ENCODE data around the gene NAMPT.
"Not testable (repeated sequence)": the region's sequence is repeated elsewhere in the genome, so short reads cannot be mapped to it uniquely, and the experiment has no call there.

The NAMPT gene

GRCh38 chr7:106224797-106225196 is 60.0 kb downstream of the NAMPT start:
- DNase-seq: no peak

GRCh38 chr7:106223156-106223555 is 61.6 kb downstream of the NAMPT start:
- no peak for DNase-seq

GRCh38 chr7:106222545-106222944 is 62.2 kb downstream of the NAMPT start:
- DNase-seq: no peak

GRCh38 chr7:106220307-106220706 is 64.5 kb downstream of the NAMPT start:
- DNase-seq: no peak

- no peak for DNase-seq
These were observed 65.6 kb downstream of the NAMPT start for GRCh38 chr7:106219170-106219569.

GRCh38 chr7:106218546-106218945 is 66.2 kb downstream of the NAMPT start:
- no peak for DNase-seq

GRCh38 chr7:106216923-106217542 is 67.8 kb downstream of the NAMPT start:
- DNase-seq: peak; percentile 3

- peak; percentile 34 for DNase-seq
These were observed 68.3 kb downstream of the NAMPT start for GRCh38 chr7:106216517-106216922.

- no peak for DNase-seq
These were observed 68.8 kb downstream of the NAMPT start for GRCh38 chr7:106215868-106216516.

GRCh38 chr7:106208944-106209343 is 75.8 kb downstream of the NAMPT start:
- not testable (repeated sequence) for DNase-seq

GRCh38 chr7:106206826-106207541 is 77.8 kb downstream of the NAMPT start:
- DNase-seq: no peak

- no peak for DNase-seq
These were observed 79.1 kb downstream of the NAMPT start for GRCh38 chr7:106205621-106206222.

GRCh38 chr7:106203473-106203872 is 81.3 kb downstream of the NAMPT start:
- DNase-seq: no peak

- no peak for DNase-seq
These were observed 83.6 kb downstream of the NAMPT start for GRCh38 chr7:106201164-106201563.

GRCh38 chr7:106199813-106200364 is 84.9 kb downstream of the NAMPT start:
- DNase-seq: no peak

GRCh38 chr7:106199024-106199423 is 85.8 kb downstream of the NAMPT start:
- DNase-seq: no peak

All from DMS153 (cell line).